ENCODE results near the gene KIF21B.

KIF21B gene

DNA sequence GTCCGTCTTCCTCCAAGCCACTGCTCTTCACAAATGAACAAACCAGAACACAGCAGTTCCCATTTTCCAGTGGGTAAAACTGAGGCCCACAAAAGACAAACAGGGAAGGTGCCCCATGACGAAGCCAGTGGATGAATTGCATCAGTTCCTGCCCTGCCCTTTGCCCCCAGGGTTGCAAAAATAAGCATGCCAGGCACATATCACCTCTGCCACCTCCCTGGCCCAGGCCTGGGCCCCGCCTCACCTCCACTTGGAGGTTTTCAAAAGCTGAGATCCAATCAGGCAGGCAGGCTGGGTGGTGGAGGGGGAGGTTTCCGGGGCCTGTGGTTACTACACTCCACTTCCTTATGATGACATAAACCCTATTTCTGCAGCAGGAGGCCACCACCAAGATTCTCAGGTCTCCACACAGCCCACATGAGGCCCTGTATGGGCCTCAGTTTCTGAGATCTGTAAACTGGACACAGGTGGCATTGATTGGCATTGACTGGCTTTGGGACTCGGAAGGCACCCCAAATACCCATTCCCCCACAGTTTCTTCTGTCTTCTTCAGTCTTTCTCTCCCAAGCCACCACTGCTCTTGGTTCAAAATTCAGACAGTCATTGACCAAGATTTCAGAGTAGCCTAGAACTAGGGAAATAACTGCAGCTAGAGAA lies 4.1 kb downstream of the KIF21B start:
- DNase-seq (ENCODE audit: low spot score) = no peak

DNA sequence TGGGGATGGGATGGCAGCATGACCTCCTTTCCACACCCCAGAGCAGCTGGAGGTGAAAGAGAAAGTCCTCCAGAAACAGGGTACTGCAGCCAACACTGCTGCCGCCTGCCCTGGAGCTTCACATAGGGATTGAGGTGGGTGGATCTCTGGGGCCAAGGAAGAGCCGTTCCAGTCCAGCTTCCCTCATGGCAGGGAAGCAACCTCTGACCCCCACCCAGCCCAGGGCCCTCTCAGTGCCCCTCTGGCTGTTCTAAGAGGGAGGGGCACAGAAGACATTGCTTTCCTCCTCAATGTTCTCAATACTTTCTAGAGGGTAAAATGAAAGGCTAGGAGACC lies 5.7 kb downstream of the KIF21B start:
- no peak for DNase-seq (ENCODE audit: low spot score)

DNA sequence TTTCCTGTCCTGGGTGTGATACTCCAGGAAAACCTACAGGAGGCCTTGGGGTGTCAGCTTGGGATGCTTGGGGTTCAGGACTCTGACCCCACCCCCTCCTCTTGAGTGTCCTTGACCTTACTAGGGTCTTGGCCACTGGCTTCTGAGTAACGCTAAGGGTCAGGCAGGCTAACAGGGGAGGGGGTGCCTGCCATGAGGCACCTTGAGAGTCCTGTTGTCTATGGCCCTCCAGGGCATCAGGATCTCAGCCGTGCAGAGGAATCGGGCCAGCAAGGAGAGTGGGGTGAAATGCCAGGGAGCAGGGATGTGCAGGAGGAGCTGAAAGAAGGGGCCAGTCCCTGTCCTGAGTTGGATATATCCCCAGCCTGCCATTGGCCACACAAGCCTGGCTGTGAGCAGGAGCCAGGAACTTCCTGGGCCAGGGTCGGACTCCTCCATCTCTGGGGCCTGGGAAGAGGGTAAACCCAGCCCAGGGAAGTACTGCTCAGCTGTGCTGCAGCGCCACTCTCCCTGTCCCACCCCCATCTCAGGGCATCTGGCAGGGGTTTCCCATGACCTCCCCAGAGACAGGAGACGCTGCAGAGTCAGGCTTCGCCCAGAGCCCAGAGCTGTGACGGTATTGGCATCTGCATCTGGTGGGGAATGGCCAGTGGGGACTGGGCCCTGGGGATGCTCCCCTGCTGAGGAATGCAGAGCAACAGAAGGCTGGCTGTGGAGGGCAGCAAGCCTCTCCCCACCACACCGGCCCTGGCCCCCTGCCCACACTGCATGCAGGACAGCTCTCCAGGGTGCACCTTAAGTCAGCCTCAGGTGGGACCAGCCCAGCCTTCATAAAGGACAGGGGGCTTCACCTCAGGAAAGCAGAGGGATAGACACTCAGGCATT lies 6.3 kb downstream of the KIF21B start:
- peak; percentile 82 for DNase-seq (ENCODE audit: low spot score)

DNA sequence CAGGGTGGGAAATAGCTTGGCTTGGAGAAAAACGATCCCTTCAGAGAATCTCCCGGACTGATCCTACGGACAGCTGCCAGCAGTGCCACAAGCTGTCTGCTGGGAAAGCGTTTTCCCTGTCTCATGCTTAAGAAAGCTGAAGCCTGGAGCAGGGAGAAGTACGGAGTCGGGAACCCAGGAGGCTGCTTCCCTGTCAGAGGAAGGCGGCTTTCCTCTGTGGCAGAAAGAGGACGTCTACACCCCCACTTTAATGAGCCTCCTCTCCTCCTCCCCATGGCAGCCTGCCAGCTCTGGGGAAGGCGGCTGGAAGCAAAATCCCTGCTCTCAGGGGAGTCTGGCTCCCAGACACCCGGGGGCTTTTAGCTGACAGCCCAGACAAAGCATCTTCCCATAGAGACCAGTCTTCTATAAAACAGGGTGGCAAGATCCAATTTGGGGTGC lies 7.3 kb downstream of the KIF21B start:
- DNase-seq (ENCODE audit: low spot score) = peak; percentile 92

DNA sequence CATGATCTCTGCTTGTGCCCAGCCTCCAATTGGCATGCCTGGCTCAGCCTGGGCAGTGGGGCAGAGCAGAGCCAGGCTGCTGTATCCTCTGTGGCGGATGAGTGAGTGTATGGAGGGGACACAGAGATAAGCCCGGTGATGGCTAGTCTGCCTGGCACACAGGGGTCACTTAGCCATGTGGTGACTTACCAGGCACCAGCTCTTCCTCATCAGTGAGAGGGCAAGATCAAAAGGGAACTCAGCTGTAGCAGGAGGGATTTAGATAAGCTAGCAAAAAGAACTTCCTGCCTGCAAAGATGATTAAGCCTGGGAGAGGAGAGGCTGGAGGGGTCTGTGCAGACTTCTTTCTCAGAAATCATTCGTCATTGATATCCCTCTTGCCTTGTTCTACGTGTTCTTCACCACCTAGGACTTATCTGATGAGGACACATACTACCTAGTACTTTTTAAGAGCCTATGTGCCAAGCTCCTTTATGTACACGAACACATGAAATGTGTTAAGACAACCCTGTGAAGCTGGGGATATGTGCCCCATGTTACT lies 7.9 kb downstream of the KIF21B start:
- no peak for DNase-seq (ENCODE audit: low spot score)

DNA sequence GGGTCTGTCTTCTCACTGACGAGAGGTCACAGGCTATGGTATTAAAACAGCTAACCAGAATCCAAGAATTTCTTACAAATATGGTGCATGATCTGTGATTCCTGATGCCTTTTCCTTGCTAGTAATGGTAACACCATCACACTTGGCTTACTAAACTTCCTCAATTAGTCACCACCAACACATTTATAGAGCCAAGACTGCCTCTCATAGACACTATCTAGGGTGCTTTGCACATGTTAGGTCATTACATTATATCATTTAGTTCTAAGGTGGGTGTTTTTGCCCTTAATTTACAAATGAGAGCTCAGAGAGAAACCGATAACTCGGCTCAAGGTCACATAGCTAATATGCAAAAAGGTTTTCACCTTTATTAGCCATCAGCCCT lies 8.7 kb downstream of the KIF21B start:
- DNase-seq (ENCODE audit: low spot score) = no peak

DNA sequence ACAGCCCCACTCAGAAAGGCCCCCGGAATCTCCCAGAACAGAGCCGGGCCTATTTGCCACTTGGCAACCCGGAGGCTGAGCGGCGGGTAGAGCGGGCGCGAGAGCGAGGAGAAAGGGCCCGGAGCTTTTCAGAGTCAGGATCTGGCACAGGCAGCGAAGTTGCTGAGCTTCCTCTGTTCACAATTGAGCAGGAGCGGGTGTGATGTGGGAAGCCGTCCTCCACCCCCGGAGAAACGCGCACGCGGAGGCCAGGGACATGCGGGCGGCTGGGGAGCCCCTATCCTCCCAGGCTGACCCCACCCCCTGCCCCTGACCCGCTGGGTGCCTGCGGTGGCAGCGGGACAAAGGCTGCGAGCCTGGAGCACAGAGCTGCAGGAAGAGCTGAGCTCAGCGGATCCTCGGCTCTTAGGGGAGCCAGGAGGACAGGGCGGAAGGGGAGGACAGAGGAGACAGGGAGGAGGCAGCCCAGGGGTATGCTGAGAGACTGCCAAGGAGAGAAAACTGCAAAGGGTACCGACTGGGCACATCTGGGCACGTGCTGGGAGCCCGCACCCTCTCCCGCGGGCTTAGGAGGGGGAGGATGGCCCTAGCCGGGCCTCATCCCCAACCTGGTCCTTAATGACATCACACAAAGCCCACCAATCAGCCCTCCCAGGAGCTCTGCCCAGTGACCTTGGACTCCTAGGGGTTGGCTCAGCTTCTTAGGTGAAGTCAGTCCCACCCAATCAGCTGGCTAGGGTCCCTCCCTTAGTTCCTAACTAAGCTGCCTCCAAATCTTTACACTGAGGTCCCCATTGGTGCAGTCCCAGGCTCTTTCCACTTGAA lies 9.3 kb downstream of the KIF21B start:
- DNase-seq (ENCODE audit: low spot score) = no peak

DNA sequence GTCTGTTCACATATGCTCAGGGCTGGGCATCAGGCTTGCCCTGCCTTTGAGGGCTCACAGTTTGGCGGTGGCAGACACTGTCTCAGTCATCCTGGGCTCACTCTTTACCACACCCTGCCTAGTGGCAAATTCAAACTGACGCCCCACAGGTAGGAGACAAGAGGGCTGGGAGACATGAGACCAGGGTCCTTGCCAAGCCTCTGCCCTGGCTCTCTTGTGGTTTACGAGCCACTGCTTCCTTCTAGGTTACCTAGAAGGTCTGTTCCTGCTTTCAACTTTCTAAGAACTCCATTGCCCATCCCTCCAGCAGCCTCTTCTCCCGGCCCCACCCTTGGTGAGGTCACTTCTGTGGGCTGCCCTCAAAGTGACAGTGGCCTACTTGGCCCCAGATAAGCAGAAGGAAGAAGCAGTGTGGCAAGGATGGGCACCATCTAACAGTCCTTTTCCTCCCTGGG lies 10.5 kb downstream of the KIF21B start:
- no peak for DNase-seq (ENCODE audit: low spot score)

DNA sequence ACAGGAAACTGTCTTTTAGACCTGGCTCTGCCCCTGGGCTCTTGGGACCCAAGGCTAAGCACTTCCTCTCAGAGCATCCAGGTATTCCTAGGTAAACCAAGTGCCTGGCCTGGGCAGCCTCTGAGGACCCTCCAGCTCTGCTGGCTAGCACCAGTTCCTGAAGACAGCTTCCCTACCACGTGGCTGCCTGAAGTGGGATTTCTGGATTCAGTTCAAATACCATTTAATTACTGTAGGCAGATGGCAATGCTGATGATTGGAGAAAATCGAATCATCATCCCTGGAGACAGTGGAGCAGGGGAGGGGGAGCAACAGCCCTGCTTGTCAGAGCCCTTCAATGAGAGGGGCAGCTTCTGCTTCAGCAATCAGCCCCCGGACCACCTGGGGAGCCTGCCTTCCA lies 11.9 kb downstream of the KIF21B start:
- DNase-seq (ENCODE audit: low spot score) = peak; percentile 85

DNA sequence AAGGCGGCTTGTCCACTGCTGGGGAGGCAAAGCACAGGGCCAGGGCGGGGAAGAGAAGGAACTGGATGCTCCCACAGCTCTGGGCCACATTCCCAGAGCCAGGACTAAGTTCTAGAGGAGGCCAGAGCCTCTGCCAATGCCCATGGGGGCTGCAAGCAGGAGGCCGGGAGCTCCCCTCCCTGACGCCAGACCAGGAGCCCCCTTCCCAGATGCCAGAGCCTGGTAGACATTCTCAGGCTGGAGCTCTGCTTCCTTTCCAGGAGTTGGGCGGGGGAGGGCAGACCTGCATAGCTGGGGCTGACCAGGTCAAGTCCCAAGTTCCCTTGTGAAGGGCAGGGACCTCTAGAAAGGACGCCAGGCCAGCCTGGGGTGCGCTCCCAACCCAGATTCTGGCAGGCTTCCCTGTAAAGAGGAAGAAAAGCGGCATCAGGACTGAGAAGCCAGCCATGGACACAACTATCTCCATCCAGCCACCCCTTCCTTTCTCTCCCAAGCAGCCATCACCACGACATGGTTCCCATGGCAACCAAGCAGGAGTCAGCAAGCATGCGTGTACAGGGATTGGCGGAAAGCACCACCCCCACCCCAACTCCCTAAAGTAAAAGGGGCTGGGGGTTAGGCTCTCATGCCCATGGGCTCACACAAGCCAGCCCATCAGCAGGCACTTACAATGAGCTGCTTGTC lies 13.4 kb downstream of the KIF21B start:
- no peak for DNase-seq (ENCODE audit: low spot score)

DNA sequence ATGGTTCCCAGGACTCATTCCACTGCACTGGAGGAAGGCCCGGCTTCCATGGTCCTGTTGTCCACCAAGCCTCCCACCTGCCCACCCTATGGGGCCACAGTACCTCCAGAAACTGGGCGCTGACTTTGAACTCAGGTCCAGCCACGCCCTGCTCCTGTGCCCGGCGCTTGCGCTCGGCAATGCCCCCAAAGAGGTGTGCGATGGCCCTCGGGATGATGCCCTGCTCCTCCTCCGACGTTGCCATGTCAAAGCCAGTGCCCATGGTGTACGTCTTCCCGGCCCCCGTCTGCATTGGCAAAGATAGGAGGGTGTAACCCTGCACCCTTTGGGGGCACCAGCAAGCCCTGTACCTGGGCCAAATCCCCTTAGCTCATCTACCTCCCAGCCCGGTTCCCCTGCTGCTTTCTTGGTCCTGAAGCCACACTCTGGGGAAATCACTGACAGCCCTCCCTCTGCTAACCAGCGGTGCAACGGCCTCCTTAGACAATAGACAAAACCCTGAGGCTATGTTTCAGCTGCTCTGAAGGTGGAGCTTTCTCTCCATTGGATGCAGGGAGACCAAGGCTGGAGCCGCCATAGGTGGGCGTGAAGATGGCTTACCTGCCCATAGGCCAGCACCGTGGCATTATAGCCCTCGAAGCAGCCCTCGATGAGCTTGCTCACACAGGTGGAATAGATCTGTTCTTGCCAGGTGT lies 14.7 kb downstream of the KIF21B start:
- DNase-seq (ENCODE audit: low spot score) = no peak

DNA sequence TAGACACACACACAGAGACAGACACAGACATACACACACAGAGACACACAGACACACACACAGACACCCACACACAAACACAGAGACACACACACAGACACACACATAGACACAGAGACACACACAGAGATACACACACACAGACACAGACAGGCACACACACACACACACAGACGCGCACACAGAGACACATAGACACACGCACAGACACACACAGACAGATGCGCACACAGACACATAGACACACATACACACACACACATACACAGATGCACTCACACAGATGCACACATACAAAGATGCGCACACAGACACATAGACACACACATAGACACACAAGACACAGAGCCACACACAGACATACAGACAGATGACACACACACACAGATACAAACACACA lies 16.0 kb downstream of the KIF21B start:
- no peak for DNase-seq (ENCODE audit: low spot score)

DNA sequence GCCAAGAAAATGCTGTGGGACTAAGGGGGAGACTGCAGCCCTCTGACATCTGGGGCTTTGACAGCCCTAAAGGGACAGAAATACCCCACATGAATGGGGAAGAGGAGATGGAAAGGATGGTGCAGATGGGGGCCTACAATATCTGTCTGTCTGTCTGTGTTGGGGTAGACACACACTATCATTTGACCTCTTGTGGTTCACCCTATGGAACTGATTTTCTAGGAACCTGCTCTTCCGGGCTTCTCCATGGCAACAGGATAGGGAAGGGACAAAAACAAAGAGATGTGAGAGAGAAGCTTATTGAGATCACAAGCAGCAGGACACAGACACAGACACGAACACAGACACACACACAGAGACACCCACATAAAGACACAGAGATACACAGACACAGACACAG lies 17.1 kb downstream of the KIF21B start:
- no peak for DNase-seq (ENCODE audit: low spot score)

DNA sequence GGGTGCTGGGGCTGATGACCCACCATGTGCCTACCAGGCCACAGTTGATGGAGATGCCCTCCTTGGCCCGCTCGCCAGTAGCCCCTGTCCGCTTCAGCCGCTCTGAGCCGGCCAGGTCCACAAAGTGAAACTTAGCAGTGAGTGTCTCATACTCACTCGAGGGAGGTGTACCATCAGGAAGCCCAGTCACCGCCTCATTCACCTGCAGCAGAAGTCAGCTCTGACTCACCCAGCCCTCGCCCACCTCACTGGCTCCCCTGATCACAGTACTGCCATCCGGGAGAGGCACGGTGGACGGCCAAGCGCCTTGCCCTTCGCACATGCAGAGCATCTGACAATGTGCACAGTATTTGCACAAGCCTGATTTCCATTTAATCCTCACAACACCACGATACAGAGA lies 18.8 kb downstream of the KIF21B start:
- no peak for DNase-seq (ENCODE audit: low spot score)

DNA sequence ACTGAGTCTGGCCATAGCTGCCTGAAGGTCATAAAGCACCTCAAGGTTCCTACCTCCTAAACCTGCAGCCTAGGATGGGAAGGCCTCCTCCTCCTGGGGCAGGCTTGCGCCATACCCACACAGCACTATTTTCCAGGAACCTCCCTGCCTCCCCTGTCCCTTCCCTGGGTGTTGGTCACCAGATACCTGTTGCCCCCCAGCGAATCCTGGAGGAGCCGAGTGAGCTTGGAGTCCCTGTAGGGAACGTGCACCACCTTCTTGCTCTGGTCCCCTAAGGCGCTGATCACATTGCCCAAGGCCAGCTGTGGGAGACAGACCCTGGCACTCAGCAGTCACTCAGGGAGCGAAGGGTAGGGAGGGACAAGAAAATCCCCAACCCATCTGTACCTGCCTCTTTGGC lies 19.4 kb downstream of the KIF21B start:
- DNase-seq (ENCODE audit: low spot score) = no peak

DNA sequence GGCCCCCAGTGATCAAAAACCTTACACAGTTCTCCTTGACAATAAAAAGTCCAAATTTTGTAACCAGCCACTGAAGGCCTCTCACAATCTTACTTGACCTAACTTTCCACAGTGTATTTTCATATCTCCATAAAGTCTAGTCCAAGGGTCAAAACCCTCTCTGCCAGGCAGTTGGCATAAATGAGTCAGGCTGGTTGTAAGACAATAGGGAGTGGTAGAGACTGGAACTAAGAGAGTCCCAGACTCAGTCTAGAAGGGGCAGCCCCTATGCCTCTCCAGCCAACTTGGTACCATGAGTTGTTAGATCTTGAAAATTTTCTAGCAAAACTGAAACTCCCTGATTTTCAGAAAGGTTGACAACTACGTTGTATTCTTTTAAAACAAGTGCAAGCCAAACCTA lies 21.0 kb downstream of the KIF21B start:
- no peak for DNase-seq (ENCODE audit: low spot score)

DNA sequence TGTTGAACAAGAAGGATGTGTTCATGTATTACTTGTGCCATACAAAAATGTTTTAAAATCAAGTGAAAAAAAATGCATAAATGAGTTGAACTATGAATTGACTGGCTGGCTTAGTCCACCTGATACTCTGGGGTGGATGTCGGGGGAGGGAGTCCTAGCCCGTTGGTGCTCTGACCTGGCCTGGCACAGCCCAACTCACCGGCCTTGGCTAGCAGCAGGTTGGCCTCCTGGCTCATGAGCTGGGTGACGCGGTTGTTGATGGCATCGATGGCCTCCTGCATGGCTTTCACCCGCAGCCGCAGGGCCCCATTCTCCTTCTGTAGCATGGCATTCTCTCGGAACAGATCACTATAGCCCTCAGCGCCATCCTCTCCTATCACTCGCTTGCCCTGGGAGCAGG lies 21.6 kb downstream of the KIF21B start:
- DNase-seq (ENCODE audit: low spot score) = no peak

DNA sequence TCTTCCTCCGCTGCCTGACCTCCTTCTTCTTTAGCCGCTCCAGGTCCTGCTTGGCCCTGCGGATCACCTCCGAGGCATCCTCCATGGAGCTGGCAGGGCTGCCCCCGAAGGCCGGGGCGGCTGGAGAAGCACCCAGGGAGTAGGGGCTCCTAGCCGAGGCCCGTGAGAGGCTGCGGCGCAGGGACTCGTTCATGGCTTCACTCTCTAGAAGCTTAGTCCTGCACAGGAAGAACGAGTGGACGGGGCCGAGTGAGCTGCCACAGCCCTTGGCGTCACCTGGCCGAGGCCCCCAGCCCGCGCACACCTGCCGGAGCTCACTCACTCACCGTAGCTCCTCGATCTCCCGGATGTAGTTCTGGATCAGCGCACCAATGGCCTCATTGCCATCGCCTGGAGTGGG lies 23.1 kb downstream of the KIF21B start:
- no peak for DNase-seq (ENCODE audit: low spot score)

DNA sequence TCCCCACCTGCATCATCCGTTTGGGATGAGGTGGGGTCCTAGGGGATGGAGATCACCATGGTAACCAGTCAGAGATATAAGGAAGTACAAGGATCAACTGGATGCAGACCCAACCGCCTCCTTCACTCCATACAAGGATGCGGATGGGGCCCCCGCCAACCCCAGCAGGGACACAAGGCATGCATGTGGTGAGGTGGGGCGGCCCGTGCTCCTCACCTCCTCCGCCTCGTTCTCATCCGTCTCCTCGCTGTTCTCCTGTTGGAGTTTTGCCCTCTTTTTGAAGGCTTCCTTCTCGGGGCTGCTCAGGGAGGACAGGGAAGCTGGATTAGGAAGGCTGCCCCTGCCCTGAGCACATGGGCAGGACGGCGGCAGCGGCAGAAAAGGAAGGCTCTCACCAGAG lies 23.8 kb downstream of the KIF21B start:
- DNase-seq (ENCODE audit: low spot score) = no peak

DNA sequence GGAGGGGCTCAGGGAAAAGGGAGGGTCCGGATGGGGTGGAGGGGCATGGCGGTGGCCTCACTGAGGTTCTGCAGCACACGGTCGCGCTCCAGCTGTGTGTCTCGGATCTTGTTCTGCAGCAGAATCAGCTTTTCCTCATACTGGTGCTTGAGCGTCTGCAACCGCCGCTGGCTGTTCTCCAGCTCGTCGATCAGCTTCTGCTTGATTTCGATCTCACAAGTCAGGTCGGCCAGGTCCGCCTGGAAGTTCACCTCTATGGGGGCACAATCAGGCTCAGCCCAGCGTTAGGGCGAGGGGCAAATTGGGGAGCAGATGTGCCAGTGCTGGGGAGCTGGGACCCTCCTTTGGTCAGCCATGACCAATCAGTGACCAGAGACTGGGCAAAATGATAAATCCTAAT lies 25.2 kb downstream of the KIF21B start:
- DNase-seq (ENCODE audit: low spot score) = no peak

DNA sequence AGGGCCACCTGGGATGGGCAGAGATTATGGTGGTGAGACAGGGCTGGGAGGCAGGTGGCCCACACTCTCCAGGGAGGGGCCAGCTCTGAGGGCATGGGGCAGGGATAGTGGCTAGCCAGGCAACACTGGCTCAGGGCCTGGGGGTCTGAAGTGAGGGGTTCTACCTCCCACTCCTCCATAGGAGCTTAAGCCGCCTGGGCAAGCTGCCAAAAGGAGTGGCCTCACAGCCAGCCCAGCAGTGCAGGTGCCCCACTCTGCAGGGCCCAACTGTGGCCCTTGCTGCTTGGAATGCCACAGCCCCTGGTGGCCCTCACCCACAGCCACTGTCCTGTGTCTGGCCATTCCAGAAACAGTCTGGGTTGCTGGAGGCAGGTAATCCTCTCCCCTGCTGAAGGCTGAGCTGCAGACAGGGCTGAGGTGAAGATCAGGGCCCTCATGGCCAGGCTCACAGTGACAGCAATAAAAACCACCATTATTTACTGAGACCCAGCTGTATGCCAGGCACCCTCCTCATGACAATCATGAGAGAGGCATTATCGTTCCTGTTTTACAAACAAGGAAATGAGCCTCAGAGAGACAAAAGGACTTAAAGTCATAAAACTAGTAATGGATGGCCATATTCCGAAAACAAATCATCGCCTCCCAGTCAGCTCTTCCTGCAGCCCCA lies 31.0 kb downstream of the KIF21B start:
- no peak for DNase-seq (ENCODE audit: low spot score)

Data from D341Med (cell line).